DND-41 (cell line): ENCODE data around the gene ZNF514.
A peak's percentile ranks its signal among the peaks of the same experiment; 100 is the strongest.

Experiments
- ATAC-seq: fragments of 200-7000 bp; cut with Tn5 transposase; 3 replicates; pipeline ENCODE4 v1.9.1; 2021; ENCODE audit warnings: low read depth; ENCODE audit not compliant: insufficient read depth
- DNase-seq: peaks from one replicate; pipeline ENCODE4 v3.0.0-alpha.2; 2020
- H2AFZ ChIP-seq: 2 replicates; pipeline ENCODE4 v1.6.0; 2012; ENCODE audit warnings: low read depth, low read length
- H3K27ac ChIP-seq: 2 replicates; pipeline ENCODE4 v1.5.1; 2012; ENCODE audit warnings: low read length, inconsistent platforms
- H3K27me3 ChIP-seq: fragments of 200-600 bp; sonication (generic); 2 replicates; pipeline ENCODE4 v1.6.0; 2012; ENCODE audit warnings: low read length, mild to moderate bottlenecking, inconsistent platforms; ENCODE audit not compliant: insufficient read depth, poor library complexity
- H3K36me3 ChIP-seq: 2 replicates; pipeline ENCODE4 v1.5.1; 2012; ENCODE audit warnings: low read length, inconsistent platforms; ENCODE audit not compliant: insufficient read depth
- H3K4me1 ChIP-seq: 2 replicates; pipeline ENCODE4 v1.5.1; 2012; ENCODE audit warnings: mild to moderate bottlenecking, low read length; ENCODE audit not compliant: insufficient read depth
- H3K4me2 ChIP-seq: 2 replicates; pipeline ENCODE4 v1.6.0; 2012; ENCODE audit warnings: mild to moderate bottlenecking, moderate library complexity, low read length, inconsistent platforms; ENCODE audit not compliant: insufficient read depth
- H3K4me3 ChIP-seq, 2 experiments: fragments of 200-600 bp in 1 of 2; shearing (Covaris generic) in 1 of 2; 2 replicates each; pipeline ENCODE4 v1.5.1; 2012 to 2016; ENCODE audit warnings: inconsistent platforms in 2 of 2, low read length in 2 of 2, mild to moderate bottlenecking in 2 of 2, low read depth in 1 of 2, moderate library complexity in 1 of 2
- H3K79me2 ChIP-seq: 2 replicates; pipeline ENCODE4 v1.6.0; 2012; ENCODE audit warnings: low read length, inconsistent platforms; ENCODE audit not compliant: insufficient read depth
- H3K9ac ChIP-seq: 2 replicates; pipeline ENCODE4 v1.6.0; 2012; ENCODE audit warnings: low read depth, mild to moderate bottlenecking, inconsistent platforms, low read length, moderate library complexity
- H3K9me3 ChIP-seq: 2 replicates; pipeline ENCODE4 v1.5.1; 2012; ENCODE audit warnings: low read length, moderate library complexity, mild to moderate bottlenecking, inconsistent platforms; ENCODE audit not compliant: insufficient read depth, severe bottlenecking
- H4K20me1 ChIP-seq: 2 replicates; pipeline ENCODE4 v1.6.0; 2012; ENCODE audit warnings: low read length; ENCODE audit not compliant: insufficient read depth
- CTCF ChIP-seq: IDR thresholded peaks from 2 replicates; pipeline ENCODE4 v1.5.1; 2012; ENCODE audit warnings: borderline replicate concordance, low read length, moderate library complexity, mild to moderate bottlenecking; ENCODE audit not compliant: poor library complexity, severe bottlenecking; ENCODE audit errors: extremely low read depth
- EZH2 ChIP-seq: IDR thresholded peaks from 3 replicates; pipeline ENCODE4 v1.6.1; 2012; ENCODE audit warnings: borderline replicate concordance, low read depth, mild to moderate bottlenecking, moderate library complexity, low read length, inconsistent platforms; ENCODE audit not compliant: severe bottlenecking

Gene ZNF514

GRCh38 chr2:95159690-95160449, at the start of gene ZNF514:
TSS of gene ZNF514 (minus strand) at chr2:95159848. CDS start at chr2:95153253, 6,595 bp downstream.
- H3K4me3 ChIP-seq, result peak within 1 kb of the TSS; percentile 16 to 58; a peak in 3 of 4 replicates
- ATAC-seq, result peak; percentile 88
- no peaks in the 10 kb centered on the region for H3K9me3 ChIP-seq
- peaks cover 12% of the 10 kb centered on the region; the same call in 1 of the 2 replicates for H3K36me3 ChIP-seq
- peak within 1 kb of the TSS; percentile 76 for H3K4me2 ChIP-seq
- H4K20me1 ChIP-seq, result no peaks in the 10 kb centered on the region
- TF ChIP-seq EZH2 (no peak), CTCF (no peak)
- no peaks in the 10 kb centered on the region for H3K27me3 ChIP-seq
- peak within 1 kb of the TSS; percentile 61 for H3K9ac ChIP-seq
- H3K4me1 ChIP-seq, result peaks cover 38% of the 10 kb centered on the region
- peaks cover 13% of the 10 kb centered on the region for H3K79me2 ChIP-seq
- H2AFZ ChIP-seq, result peak within 1 kb of the TSS; percentile 84
- peak; percentile 75 for DNase-seq
- peak within 1 kb of the TSS; percentile 48 for H3K27ac ChIP-seq

- H3K9me3 ChIP-seq, result peaks cover 36% of the 10 kb centered on the region
- H3K4me3 ChIP-seq, result peak overlapping the region; percentile 68 to 87
- peaks cover 38% of the 10 kb centered on the region for H3K4me1 ChIP-seq
- peak overlapping the region; percentile 67 for H3K9ac ChIP-seq
- TF ChIP-seq CTCF (no peak), EZH2 (no peak)
- DNase-seq (no peak), ATAC-seq (no peak)
- H3K27me3 ChIP-seq, result no peaks in the 10 kb centered on the region
- peaks cover 12% of the 10 kb centered on the region for H3K79me2 ChIP-seq
- peak overlapping the region; percentile 79 for H3K4me2 ChIP-seq
- H2AFZ ChIP-seq, result peak overlapping the region; percentile 93
- peaks cover 42% of the 10 kb centered on the region for H3K36me3 ChIP-seq
- peak overlapping the region; percentile 86 for H3K27ac ChIP-seq
- H4K20me1 ChIP-seq, result no peaks in the 10 kb centered on the region
Measured at GRCh38 chr2:95208106-95208505, 48.5 kb upstream of the ZNF514 start.

GRCh38 chr2:95207111-95207961, 47.7 kb upstream of the ZNF514 start, which contains the start of gene ZNF892:
TSS of gene ZNF892 (plus strand) at chr2:95207521. CDS start at chr2:95207816, 295 bp downstream.
- ATAC-seq (peak; percentile 97), DNase-seq (peak; percentile 89)
- Histone ChIP-seq H2AFZ (peak within 1 kb of the TSS; percentile 93), H3K27ac (peak within 1 kb of the TSS; percentile 86), H3K27me3 (no peaks in the 10 kb centered on the region), H4K20me1 (no peaks in the 10 kb centered on the region), H3K9me3 (peaks cover 29% of the 10 kb centered on the region), H3K36me3 (peaks cover 35% of the 10 kb centered on the region), H3K4me1 (peaks cover 38% of the 10 kb centered on the region), H3K9ac (peak within 1 kb of the TSS; percentile 67), H3K4me3 (peak within 1 kb of the TSS; percentile 68 to 87), H3K79me2 (peaks cover 12% of the 10 kb centered on the region), H3K4me2 (peak within 1 kb of the TSS; percentile 79)
- TF ChIP-seq CTCF (peak; percentile 74), EZH2 (no peak)
